PC-3 (cell line): ENCODE measurements around the gene THEM4. TPM values are rescaled to one million over a fixed set of nuclear protein-coding genes. Genes with fewer than 3 reads are reported as not detected.
A peak's percentile ranks its signal among the peaks of the same experiment; 100 is the strongest.

Experiments used
- ATAC-seq: fragments of 200-7000 bp; cut with Tn5 transposase; 2 replicates; pipeline ENCODE4 v1.9.1; 2020; ENCODE audit warnings: mild to moderate bottlenecking, moderate library complexity
- BruUV-seq: library from RNA; stranded (reverse); fragments of 400-500 nt; replicated peaks from 2 replicates; lab custom pipeline; 2021; lab: Mats Ljungman, UMichigan
- CTCF ChIA-PET: fragments of 300-600 bp; sonication (Branson Sonifier 250); formaldehyde crosslinking; loops from one replicate; lab custom pipeline; 2022; ENCODE audit warnings: antibody characterized with exemption; lab: Charles Lee
- POLR2A ChIA-PET: fragments of 300-600 bp; sonication (Branson Sonifier 250); formaldehyde crosslinking; loops from one replicate; lab custom pipeline; 2022; ENCODE audit warnings: antibody characterized with exemption; ENCODE audit not compliant: unreplicated experiment; lab: Charles Lee
- DNase-seq: peaks from one replicate; pipeline ENCODE4 v3.0.0-alpha.2; 2015
- H2AFZ ChIP-seq: fragments of 300-600 bp; sonication (generic); 2 replicates; pipeline ENCODE4 v1.6.0; 2016; ENCODE audit warnings: antibody characterized with exemption, low read length
- H3F3A ChIP-seq: fragments of 300-600 bp; sonication (generic); one replicate; pipeline ENCODE4 v1.6.0; 2017; ENCODE audit warnings: antibody characterized with exemption, low read length, control low read depth, mild to moderate bottlenecking; ENCODE audit not compliant: unreplicated experiment
- H3K27ac ChIP-seq: fragments of 300-600 bp; sonication (generic); 2 replicates; pipeline ENCODE4 v1.5.1; 2016; ENCODE audit warnings: mild to moderate bottlenecking, low read length
- H3K27me3 ChIP-seq: fragments of 300-600 bp; sonication (generic); 2 replicates; pipeline ENCODE4 v1.6.1; 2016; ENCODE audit warnings: low read length, mixed read lengths
- H3K36me3 ChIP-seq: fragments of 300-600 bp; sonication (generic); 2 replicates; pipeline ENCODE4 v1.6.1; 2016; ENCODE audit warnings: low read depth, mixed run types, low read length, mixed read lengths
- H3K4me1 ChIP-seq: fragments of 300-600 bp; sonication (generic); 2 replicates; pipeline ENCODE4 v1.5.1; 2016; ENCODE audit warnings: low read length; ENCODE audit not compliant: insufficient read depth
- H3K4me2 ChIP-seq: fragments of 300-600 bp; sonication (generic); 2 replicates; pipeline ENCODE4 v1.6.0; 2016; ENCODE audit warnings: low read length
- H3K4me3 ChIP-seq: fragments of 300-600 bp; sonication (generic); 2 replicates; pipeline ENCODE4 v1.5.1; 2016; ENCODE audit warnings: mild to moderate bottlenecking, low read length, mixed read lengths
- H3K79me2 ChIP-seq: fragments of 300-600 bp; sonication (generic); 2 replicates; pipeline ENCODE4 v1.6.1; 2017; ENCODE audit warnings: low read length, mixed read lengths
- H3K9ac ChIP-seq: fragments of 300-600 bp; sonication (generic); 2 replicates; pipeline ENCODE4 v1.6.0; 2016; ENCODE audit warnings: mild to moderate bottlenecking, low read length
- H3K9me2 ChIP-seq: fragments of 300-600 bp; sonication (generic); replicated peaks from 2 replicates; pipeline ENCODE4 v1.6.1; 2016; ENCODE audit warnings: mixed run types, low read length, mixed read lengths
- H3K9me3 ChIP-seq: fragments of 300-600 bp; sonication (generic); 2 replicates; pipeline ENCODE4 v1.6.1; 2016; ENCODE audit warnings: low read length, mixed read lengths
- H4K20me1 ChIP-seq: fragments of 300-600 bp; sonication (generic); 2 replicates; pipeline ENCODE4 v1.6.1; 2016; ENCODE audit warnings: low read length, mixed read lengths
- EZH2 ChIP-seq: fragments of 300-600 bp; sonication (generic); IDR thresholded peaks from one replicate; pipeline ENCODE4 v1.6.1; 2017; ENCODE audit warnings: antibody characterized with exemption, mild to moderate bottlenecking, low read length; ENCODE audit not compliant: unreplicated experiment
- EZH2phosphoT487 ChIP-seq: fragments of 300-600 bp; sonication (generic); IDR thresholded peaks from 2 replicates; pipeline ENCODE4 v1.6.1; 2018; ENCODE audit warnings: mild to moderate bottlenecking, antibody characterized with exemption, low read length, borderline replicate concordance
- intact Hi-C: fragments of 100-400 bp; cut with micrococcal nuclease; formaldehyde crosslinking; loops from 2 replicates; pipeline ENCODE4 v1.9.0; 2023
- total RNA-seq: library from RNA; depleted of rRNA; stranded (reverse); fragments of >200 nt; gene quantifications from 2 replicates; pipeline ENCODE4 v1.2.3, GENCODE V29; 2014
- TF ChIP-seq, protein P1 (sequence below): fragments of 300-600 bp; sonication (generic); conservative IDR thresholded peaks from 2 replicates; pipeline ENCODE4 v1.5.1; 2017; ENCODE audit warnings: antibody characterized with exemption, low read depth, mild to moderate bottlenecking, low read length

THEM4 gene
- total RNA-seq, 1 experiment from 2014 or later: 18.1 TPM

DNA sequence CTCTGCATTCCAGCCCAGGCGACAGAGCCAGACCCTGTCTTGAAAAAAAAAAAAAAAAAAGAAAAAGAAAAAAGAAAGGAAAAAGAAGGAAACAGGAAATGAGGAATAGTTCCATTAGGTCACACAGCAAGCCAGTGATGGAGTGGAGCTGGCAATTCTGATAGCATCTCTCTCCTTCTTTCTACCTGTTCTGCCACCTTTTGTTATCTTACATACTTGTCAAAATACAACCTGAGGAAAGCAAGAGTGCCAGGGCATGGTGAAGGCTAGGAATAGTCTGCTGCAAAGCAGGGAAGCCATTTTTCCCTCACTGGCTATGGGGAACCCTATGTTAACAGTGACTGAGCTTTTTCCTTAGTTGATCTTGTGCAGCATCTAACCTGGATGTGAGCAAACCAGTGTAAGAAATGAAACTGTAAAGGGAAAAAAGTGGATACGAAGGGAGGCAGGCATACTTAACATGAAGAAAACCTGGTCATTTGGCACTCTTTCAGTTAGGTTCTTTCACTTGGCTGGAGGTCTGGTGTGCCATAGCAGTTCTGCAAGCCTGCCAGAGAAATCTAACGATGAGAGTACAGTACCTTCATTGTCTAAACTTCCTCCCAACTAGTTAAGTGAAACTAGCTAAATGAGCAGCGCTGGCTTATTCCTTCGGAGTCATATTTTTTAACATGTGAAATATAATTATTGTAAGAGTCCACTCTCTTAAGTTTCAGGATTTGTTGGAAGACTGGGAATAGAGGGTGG lies 37.9 kb downstream of the THEM4 start:
- H3K4me1 ChIP-seq: no peaks in the 10 kb centered on the region
- no peak overlapping the region for H3K4me2 ChIP-seq
- no peaks in the 10 kb centered on the region for H3K9me3 ChIP-seq
- no peaks in the 10 kb centered on the region for H3K79me2 ChIP-seq
- no peaks in the 10 kb centered on the region for H4K20me1 ChIP-seq
- H3F3A ChIP-seq: no peaks in the 10 kb centered on the region
- DNase-seq (no peak), ATAC-seq (peak; percentile 27; the same call in 1 of the 2 replicates)
- H3K4me3 ChIP-seq: no peak overlapping the region
- H3K27ac ChIP-seq: no peak overlapping the region
- intact Hi-C loops: no loop called here
- no TSS peak for BruUV-seq
- ChIA-PET CTCF (no interaction called here), POLR2A (interaction anchor here (0.6 to 0.9 kb wide), 4 partner anchors 23 to 323 kb away, joined by 3 to 8 read pairs (median 3); no protein-coding TSS in a partner anchor)
- no peak overlapping the region for H2AFZ ChIP-seq
- TF ChIP-seq EZH2: no peak
- H3K9ac ChIP-seq: no peak overlapping the region
- H3K9me2 ChIP-seq: no peaks in the 10 kb centered on the region
- H3K36me3 ChIP-seq: peaks cover 2% of the 10 kb centered on the region; the same call in 1 of the 2 replicates
- H3K27me3 ChIP-seq: no peaks in the 10 kb centered on the region

DNA sequence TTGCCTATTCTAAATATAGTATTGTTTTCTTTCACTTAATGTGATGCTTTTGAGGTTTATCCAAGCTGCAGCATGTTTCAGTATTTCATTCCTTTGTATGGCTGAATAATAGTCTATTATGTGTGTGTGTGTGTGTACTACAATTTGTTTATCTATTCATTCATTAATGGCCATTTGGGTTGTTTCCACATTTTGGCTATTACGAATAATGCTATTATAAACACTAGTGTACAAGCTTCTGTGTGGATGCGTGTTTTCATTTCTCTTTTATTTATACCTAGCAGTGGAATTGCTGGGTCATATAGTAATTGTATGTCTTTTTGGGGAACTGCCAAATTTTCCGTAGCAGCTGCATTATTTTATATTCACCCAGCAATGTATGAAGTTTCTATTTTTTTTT lies 40.8 kb downstream of the THEM4 start:
- no peak overlapping the region for H3K4me2 ChIP-seq
- DNase-seq (no peak), ATAC-seq (no peak)
- H3K9ac ChIP-seq: no peak overlapping the region
- no TSS peak for BruUV-seq
- no peak overlapping the region for H3K27ac ChIP-seq
- POLR2A ChIA-PET: no interaction called here
- CTCF ChIA-PET: no interaction called here
- no peak overlapping the region for H3K4me3 ChIP-seq
- intact Hi-C loops: no loop called here
- no peaks in the 10 kb centered on the region for H3K79me2 ChIP-seq
- H3F3A ChIP-seq: no peaks in the 10 kb centered on the region
- no peak overlapping the region for H2AFZ ChIP-seq
- H4K20me1 ChIP-seq: no peaks in the 10 kb centered on the region
- no peaks in the 10 kb centered on the region; the same call in 1 of the 2 replicates for H3K36me3 ChIP-seq
- no peaks in the 10 kb centered on the region for H3K4me1 ChIP-seq
- no peaks in the 10 kb centered on the region for H3K27me3 ChIP-seq
- H3K9me3 ChIP-seq: no peaks in the 10 kb centered on the region
- no peaks in the 10 kb centered on the region for H3K9me2 ChIP-seq
- no peak for TF ChIP-seq EZH2
- no peak for TF ChIP-seq EZH2phosphoT487
- TF ChIP-seq, protein P1, sequence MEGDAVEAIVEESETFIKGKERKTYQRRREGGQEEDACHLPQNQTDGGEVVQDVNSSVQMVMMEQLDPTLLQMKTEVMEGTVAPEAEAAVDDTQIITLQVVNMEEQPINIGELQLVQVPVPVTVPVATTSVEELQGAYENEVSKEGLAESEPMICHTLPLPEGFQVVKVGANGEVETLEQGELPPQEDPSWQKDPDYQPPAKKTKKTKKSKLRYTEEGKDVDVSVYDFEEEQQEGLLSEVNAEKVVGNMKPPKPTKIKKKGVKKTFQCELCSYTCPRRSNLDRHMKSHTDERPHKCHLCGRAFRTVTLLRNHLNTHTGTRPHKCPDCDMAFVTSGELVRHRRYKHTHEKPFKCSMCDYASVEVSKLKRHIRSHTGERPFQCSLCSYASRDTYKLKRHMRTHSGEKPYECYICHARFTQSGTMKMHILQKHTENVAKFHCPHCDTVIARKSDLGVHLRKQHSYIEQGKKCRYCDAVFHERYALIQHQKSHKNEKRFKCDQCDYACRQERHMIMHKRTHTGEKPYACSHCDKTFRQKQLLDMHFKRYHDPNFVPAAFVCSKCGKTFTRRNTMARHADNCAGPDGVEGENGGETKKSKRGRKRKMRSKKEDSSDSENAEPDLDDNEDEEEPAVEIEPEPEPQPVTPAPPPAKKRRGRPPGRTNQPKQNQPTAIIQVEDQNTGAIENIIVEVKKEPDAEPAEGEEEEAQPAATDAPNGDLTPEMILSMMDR: no peak

DNA sequence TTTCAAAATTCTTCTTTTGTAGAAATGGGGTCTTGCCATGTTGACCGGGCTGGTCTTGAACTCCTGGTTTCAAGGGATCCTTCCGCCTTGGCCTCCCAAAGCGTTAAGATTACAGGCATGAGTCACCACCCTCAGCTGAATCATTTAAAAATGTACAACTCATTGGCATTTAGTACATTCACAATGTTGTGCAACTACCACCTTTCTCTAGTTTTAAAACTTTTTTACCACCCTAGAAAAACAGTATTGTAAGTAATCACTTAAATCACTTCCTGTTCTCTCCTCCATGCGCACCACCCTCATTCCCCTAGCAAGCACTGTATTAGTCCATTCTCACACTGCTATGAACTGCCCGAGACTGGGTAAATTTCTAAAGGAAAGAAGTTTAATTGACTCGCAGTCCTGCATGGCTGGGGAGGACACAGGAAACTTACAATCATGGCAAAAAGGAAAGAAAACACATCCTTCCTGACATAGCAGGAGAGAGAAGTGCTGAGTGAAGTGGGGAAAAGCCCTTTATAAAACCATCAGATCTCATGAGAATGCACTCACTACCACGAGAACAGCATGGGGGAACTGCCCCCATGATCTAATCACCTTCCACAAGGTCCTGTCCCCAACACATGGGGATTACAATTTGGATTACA lies 41.4 kb downstream of the THEM4 start:
- Histone ChIP-seq H2AFZ (no peak overlapping the region), H3K27ac (no peak overlapping the region), H3K9me3 (no peaks in the 10 kb centered on the region), H4K20me1 (no peaks in the 10 kb centered on the region), H3K9me2 (no peaks in the 10 kb centered on the region), H3K27me3 (no peaks in the 10 kb centered on the region), H3K79me2 (no peaks in the 10 kb centered on the region), H3K9ac (no peak overlapping the region), H3K4me2 (no peak overlapping the region), H3K4me3 (no peak overlapping the region), H3F3A (no peaks in the 10 kb centered on the region), H3K4me1 (no peaks in the 10 kb centered on the region), H3K36me3 (no peaks in the 10 kb centered on the region)
- intact Hi-C loops: no loop called here
- no TSS peak for BruUV-seq
- POLR2A ChIA-PET: no interaction called here
- TF ChIP-seq, protein P1: no peak
- TF ChIP-seq EZH2phosphoT487 (no peak), EZH2 (no peak)
- peak; percentile 64 for DNase-seq
- no peak for ATAC-seq
- CTCF ChIA-PET: no interaction called here
